ENCODE measurements around the gene CFAP46. TPM values are rescaled to one million over a fixed set of nuclear protein-coding genes. Genes with fewer than 3 reads are reported as not detected.

CFAP46 gene
- total RNA-seq, 1 donor from 2014 or later, result 4.4 TPM

GRCh38 chr10:132847856-132848255 lies 94.5 kb downstream of the CFAP46 start:
- Mint-ChIP-seq H3K4me3 (no peak overlapping the region), H3K36me3 (ENCODE audit: low read depth) (no peaks in the 10 kb centered on the region), H3K4me1 (peaks cover 6% of the 10 kb centered on the region), H3K27ac (ENCODE audit: unreplicated experiment) (no peak overlapping the region), H3K9me3 (no peaks in the 10 kb centered on the region), H3K27me3 (ENCODE audit: low read depth) (peaks cover 8% of the 10 kb centered on the region)
- no peak for TF ChIP-seq CTCF (conservative IDR thresholded peaks at IDR 0.05)
- no peak for DNase-seq (ENCODE audit: low read depth, low spot score)

DNA sequence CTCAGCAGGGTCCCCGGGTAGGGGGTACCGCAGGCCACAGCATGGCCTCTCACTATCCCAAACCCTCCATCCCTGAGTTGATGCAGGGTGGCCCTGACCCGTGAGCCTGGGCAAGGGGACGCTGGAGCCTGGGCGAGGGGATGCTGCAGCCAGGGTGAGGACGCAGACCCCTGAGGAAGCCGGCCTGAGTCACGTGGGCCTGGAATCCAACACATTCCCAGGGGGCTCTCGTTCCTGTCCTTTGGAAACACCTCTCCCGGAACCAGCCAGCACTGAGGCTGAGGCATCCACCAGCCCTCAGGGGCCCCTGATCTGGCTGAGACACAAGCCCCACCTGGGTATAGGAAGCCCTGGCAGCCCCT lies 95.0 kb downstream of the CFAP46 start:
- Mint-ChIP-seq H3K4me3 (no peak overlapping the region), H3K27ac (ENCODE audit: unreplicated experiment) (no peak overlapping the region), H3K9me3 (peaks cover 1% of the 10 kb centered on the region), H3K27me3 (ENCODE audit: low read depth) (peaks cover 6% of the 10 kb centered on the region), H3K4me1 (peaks cover 6% of the 10 kb centered on the region), H3K36me3 (ENCODE audit: low read depth) (no peaks in the 10 kb centered on the region)
- TF ChIP-seq CTCF (conservative IDR thresholded peaks at IDR 0.05), result no peak
- DNase-seq (ENCODE audit: low read depth, low spot score), result no peak

DNA sequence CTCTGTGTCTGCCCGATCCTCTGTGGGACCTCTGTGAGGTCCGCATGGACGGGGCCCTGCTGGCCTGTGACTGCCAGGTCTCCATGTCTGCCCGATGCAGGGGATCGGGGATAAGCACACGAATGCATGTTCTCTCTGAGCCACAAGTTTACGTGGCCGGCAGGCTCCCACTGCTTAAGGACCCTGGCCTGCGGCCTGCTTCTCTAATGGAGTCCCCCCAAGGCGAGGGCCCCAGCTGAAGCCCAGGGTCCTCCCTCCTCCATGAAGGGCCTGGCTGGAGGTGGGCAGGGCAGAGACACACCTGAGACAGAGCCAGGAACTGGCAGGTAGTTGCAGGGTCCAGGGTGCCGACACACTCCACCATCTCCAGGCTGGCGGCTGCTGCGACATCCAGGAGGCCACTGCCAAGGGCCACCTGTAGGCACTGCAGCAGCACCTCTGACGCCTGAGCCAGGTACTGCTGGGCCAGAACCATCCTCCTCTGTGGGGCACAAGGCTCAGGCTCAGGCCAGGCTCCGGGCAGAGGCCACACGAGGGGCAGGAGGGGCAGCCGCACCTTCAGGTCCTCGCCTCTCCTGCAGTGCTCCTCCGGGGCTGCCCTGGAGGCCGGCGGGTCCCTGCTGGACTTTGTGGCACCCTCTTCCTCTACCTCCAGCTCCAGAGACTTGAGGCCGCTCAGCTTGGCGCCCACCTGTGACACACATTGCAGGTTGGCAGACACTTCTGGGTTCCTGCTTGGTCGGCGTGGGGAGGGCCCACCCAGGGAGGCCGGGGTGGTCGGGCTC lies 95.5 kb downstream of the CFAP46 start:
- H3K4me3 Mint-ChIP-seq, result no peak overlapping the region
- no peaks in the 10 kb centered on the region for H3K36me3 Mint-ChIP-seq (ENCODE audit: low read depth)
- H3K27ac Mint-ChIP-seq (ENCODE audit: unreplicated experiment), result no peak overlapping the region
- DNase-seq (ENCODE audit: low read depth, low spot score), result no peak
- H3K27me3 Mint-ChIP-seq (ENCODE audit: low read depth), result peaks cover 11% of the 10 kb centered on the region
- H3K9me3 Mint-ChIP-seq, result peaks cover 6% of the 10 kb centered on the region
- H3K4me1 Mint-ChIP-seq, result peaks cover 6% of the 10 kb centered on the region
- TF ChIP-seq CTCF (conservative IDR thresholded peaks at IDR 0.05), result no peak

DNA sequence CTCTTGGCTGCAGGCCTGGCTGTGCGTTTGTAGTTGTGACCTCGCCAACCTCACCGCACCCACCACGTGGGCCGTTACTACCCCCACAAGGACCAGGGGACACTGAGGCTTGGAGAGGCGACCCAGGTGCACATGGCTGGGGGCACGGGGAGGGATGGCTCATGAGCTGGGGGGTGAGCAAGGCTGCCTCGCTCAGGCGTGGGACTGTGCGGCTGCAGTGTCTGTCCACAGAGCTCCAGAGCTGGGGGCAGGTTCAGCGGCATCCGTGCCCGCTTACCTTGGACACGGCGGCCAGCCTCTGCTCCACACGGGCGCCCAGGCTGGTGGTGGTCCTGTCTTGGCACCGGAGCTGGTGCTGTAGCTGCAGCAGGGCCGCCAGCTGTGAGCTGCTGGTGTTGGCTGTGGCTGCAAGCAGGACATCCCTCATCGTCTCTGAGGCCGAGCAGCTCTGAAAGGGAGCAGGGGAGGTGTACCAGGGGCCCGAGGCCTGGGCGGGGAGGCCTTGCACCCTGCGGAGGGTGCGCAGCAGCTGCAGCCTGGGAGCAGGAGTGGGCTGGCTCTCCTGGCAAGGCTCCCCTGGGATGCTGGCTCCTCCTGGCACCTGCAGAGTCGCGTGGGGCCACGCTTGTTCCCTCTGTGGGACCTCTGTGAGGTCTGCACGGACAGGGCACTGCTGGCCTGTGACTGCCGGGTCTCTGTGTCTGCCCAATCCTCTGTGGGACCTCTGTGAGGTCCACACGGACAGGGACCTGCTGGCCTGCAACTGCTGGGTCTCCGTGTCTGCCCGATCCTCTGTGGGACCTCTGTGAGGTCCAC lies 96.4 kb downstream of the CFAP46 start:
- H3K4me1 Mint-ChIP-seq, result peaks cover 6% of the 10 kb centered on the region
- no peak overlapping the region for H3K27ac Mint-ChIP-seq (ENCODE audit: unreplicated experiment)
- TF ChIP-seq CTCF (conservative IDR thresholded peaks at IDR 0.05), result no peak

GRCh38 chr10:132845041-132845551 lies 97.3 kb downstream of the CFAP46 start:
- Mint-ChIP-seq H3K4me3 (no peak overlapping the region), H3K27me3 (ENCODE audit: low read depth) (peaks cover 24% of the 10 kb centered on the region), H3K4me1 (peaks cover 6% of the 10 kb centered on the region), H3K9me3 (peaks cover 6% of the 10 kb centered on the region), H3K27ac (ENCODE audit: unreplicated experiment) (no peak overlapping the region), H3K36me3 (ENCODE audit: low read depth) (no peaks in the 10 kb centered on the region)
- DNase-seq (ENCODE audit: low read depth, low spot score), result no peak
- no peak for TF ChIP-seq CTCF (conservative IDR thresholded peaks at IDR 0.05)

More for the DNA sequence above, 96.4 kb downstream of the CFAP46 start:
- Mint-ChIP-seq H3K9me3 (peaks cover 6% of the 10 kb centered on the region), H3K4me3 (no peak overlapping the region), H3K36me3 (ENCODE audit: low read depth) (no peaks in the 10 kb centered on the region), H3K27me3 (ENCODE audit: low read depth) (peaks cover 15% of the 10 kb centered on the region)
- no peak for DNase-seq (ENCODE audit: low read depth, low spot score)

Data from neural crest cell (in vitro differentiated cells).